Nephron (organoid): ENCODE results near the gene CNPY4.

Experiments used
- H3K27ac Mint-ChIP-seq, 3 experiments: 2 replicates each; pipeline ENCODE4 v1.8.0; 2020; ENCODE audit warnings: mixed read lengths in 3 of 3, mild to moderate bottlenecking in 2 of 3, moderate library complexity in 1 of 3
- H3K27me3 Mint-ChIP-seq: 2 replicates; pipeline ENCODE4 v1.8.0; 2021; ENCODE audit warnings: low read depth, mild to moderate bottlenecking, moderate library complexity, mixed read lengths
- H3K36me3 Mint-ChIP-seq: 2 replicates; pipeline ENCODE4 v1.8.0; 2020; ENCODE audit warnings: low read depth, mixed read lengths
- H3K4me1 Mint-ChIP-seq: 2 replicates; pipeline ENCODE4 v1.8.0; 2020; ENCODE audit warnings: mixed read lengths
- H3K4me3 Mint-ChIP-seq, 3 experiments: 2 replicates each; pipeline ENCODE4 v1.8.0; 2020; ENCODE audit warnings: mild to moderate bottlenecking in 3 of 3, mixed read lengths in 3 of 3, moderate library complexity in 2 of 3
- H3K9me3 Mint-ChIP-seq: 2 replicates; pipeline ENCODE4 v1.8.0; 2020; ENCODE audit warnings: mixed read lengths
- CTCF ChIP-seq, 3 experiments: fragments of 200-600 bp; sonication (generic); IDR thresholded peaks; one replicate each; pipeline ENCODE4 v1.5.0; 2021; ENCODE audit warnings: antibody characterized with exemption in 3 of 3; ENCODE audit not compliant: unreplicated experiment in 3 of 3

CNPY4 gene

GRCh38 chr7:100082978-100083377, 36.5 kb upstream of the CNPY4 start:
- H3K36me3 Mint-ChIP-seq: peaks cover 36% of the 10 kb centered on the region
- peaks cover 41% of the 10 kb centered on the region for H3K4me1 Mint-ChIP-seq
- H3K9me3 Mint-ChIP-seq: peaks cover 20% of the 10 kb centered on the region
- no peaks in the 10 kb centered on the region for H3K27me3 Mint-ChIP-seq
- peak overlapping the region; percentile 83 to 98 (median 91) for H3K27ac Mint-ChIP-seq
- H3K4me3 Mint-ChIP-seq: peak overlapping the region; percentile 89 to 99 (median 95)
- TF ChIP-seq CTCF (IDR thresholded peaks at IDR 0.05; ENCODE audit: unreplicated experiment in 3 of 3): no peak

DNA sequence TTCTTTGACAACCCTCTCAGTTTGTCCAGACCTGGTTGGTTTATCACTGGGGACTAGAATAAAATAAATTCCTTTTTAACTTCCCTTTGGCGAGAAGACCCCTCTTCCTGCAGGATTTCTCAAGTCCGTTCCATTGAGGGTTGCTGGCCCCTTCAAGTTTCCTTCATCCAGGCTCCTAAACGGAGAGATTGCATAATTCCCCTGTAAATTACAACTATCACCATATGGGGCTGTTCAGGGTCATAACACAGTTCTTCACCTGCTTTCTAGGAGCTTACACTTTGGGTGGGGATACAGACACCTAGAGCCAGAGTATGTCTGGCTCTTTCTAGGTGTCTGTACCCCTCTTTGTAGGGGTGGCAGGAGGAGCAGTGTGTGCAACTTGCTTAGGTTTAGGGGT, 33.9 kb upstream of the CNPY4 start:
- TF ChIP-seq CTCF (IDR thresholded peaks at IDR 0.05; ENCODE audit: unreplicated experiment in 3 of 3): no peak
- Mint-ChIP-seq H3K27me3 (no peaks in the 10 kb centered on the region), H3K9me3 (peaks cover 9% of the 10 kb centered on the region), H3K4me3 (peak overlapping the region in 2 of 3 experiments; percentile 37 to 53), H3K27ac (peak overlapping the region in 2 of 3 experiments; percentile 44), H3K36me3 (peaks cover 13% of the 10 kb centered on the region), H3K4me1 (peaks cover 36% of the 10 kb centered on the region)

DNA sequence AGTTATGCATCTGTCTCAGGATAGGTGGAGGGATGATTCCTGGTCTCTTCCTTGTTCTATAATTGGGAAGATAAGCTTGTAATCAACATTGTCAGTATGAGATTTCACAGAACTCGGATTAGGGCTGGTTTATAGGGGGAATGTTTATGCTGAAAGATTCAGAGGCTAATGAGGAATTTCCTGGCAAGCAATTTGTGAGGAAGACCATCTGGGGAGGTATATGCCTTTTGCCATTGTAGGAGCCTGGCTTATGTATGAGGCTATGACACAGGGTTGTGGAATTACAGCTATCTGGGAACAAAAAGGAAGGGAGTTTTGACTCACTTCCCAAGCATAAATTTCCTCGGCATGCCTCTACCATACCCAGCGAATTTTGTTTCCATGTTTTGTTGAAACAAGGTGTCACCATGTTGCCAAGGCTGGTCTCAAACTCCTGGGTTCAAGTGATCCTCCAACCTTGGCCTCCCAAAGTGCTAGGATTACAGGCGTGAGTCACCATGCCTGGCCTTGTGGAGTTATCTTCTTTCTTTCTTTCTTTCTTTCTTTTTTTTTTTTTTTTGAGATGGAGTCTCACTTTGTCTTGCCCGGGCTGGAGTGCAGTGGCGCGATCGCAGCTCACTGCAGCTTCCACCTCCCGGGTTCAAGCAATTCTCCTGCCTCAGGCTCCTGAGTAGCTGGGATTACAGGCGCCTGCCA, 32.2 kb upstream of the CNPY4 start:
- TF ChIP-seq CTCF (IDR thresholded peaks at IDR 0.05; ENCODE audit: unreplicated experiment in 3 of 3): no peak
- H3K27ac Mint-ChIP-seq: peak overlapping the region; percentile 80 to 98 (median 88)
- H3K27me3 Mint-ChIP-seq: no peaks in the 10 kb centered on the region
- peak overlapping the region; percentile 62 to 85 (median 70) for H3K4me3 Mint-ChIP-seq
- H3K4me1 Mint-ChIP-seq: peaks cover 24% of the 10 kb centered on the region
- peaks cover 12% of the 10 kb centered on the region for H3K36me3 Mint-ChIP-seq
- no peaks in the 10 kb centered on the region for H3K9me3 Mint-ChIP-seq

GRCh38 chr7:100088095-100088620, 31.3 kb upstream of the CNPY4 start:
- Mint-ChIP-seq H3K27ac (peak overlapping the region; percentile 92 to 98 (median 96)), H3K36me3 (peaks cover 22% of the 10 kb centered on the region)

GRCh38 chr7:100088621-100089457, 30.6 kb upstream of the CNPY4 start, which contains the start of gene COPS6:
COPS6 (plus strand) TSS chr7:100088969; CDS start chr7:100088991, 22 bp downstream.
- Mint-ChIP-seq H3K9me3 (no peaks in the 10 kb centered on the region), H3K36me3 (peaks cover 28% of the 10 kb centered on the region), H3K27ac (peak within 1 kb of the TSS; percentile 92 to 98 (median 96)), H3K4me1 (peaks cover 18% of the 10 kb centered on the region), H3K27me3 (no peaks in the 10 kb centered on the region), H3K4me3 (peak within 1 kb of the TSS; percentile 90 to 97 (median 96))
- no peak for TF ChIP-seq CTCF (IDR thresholded peaks at IDR 0.05; ENCODE audit: unreplicated experiment in 3 of 3)

More at GRCh38 chr7:100088095-100088620, 31.3 kb upstream of the CNPY4 start:
- TF ChIP-seq CTCF (IDR thresholded peaks at IDR 0.05; ENCODE audit: unreplicated experiment in 3 of 3): no peak
- no peaks in the 10 kb centered on the region for H3K27me3 Mint-ChIP-seq
- peak overlapping the region; percentile 90 to 97 (median 96) for H3K4me3 Mint-ChIP-seq
- H3K4me1 Mint-ChIP-seq: peaks cover 18% of the 10 kb centered on the region
- H3K9me3 Mint-ChIP-seq: no peaks in the 10 kb centered on the region
